NCI-H1105 (cell line): Measurements from ENCODE around the gene UBE2V1.

ENCODE experiments used
- DNase-seq: peaks from one replicate; lab custom pipeline; 2025; lab: John Stamatoyannopoulos, UW

UBE2V1 gene

GRCh38 chr20:50043573-50044352 lies 69.2 kb downstream of the UBE2V1 start:
- no peak for DNase-seq

- no peak for DNase-seq
These were observed 70.3 kb downstream of the UBE2V1 start for GRCh38 chr20:50042370-50043313.

- no peak for DNase-seq
These were observed 71.6 kb downstream of the UBE2V1 start for GRCh38 chr20:50041246-50041873.

- DNase-seq, result no peak
These were observed 72.3 kb downstream of the UBE2V1 start for GRCh38 chr20:50040432-50041245.

GRCh38 chr20:50039706-50040431 lies 73.1 kb downstream of the UBE2V1 start:
- DNase-seq, result no peak

- DNase-seq, result peak; percentile 87
These were observed 74.4 kb downstream of the UBE2V1 start for GRCh38 chr20:50038574-50038991.

- no peak for DNase-seq
These were observed 74.8 kb downstream of the UBE2V1 start for GRCh38 chr20:50038169-50038568.

- DNase-seq, result no peak
These were observed 75.4 kb downstream of the UBE2V1 start for GRCh38 chr20:50037575-50037974.

- DNase-seq, result no peak
These were observed 75.8 kb downstream of the UBE2V1 start for GRCh38 chr20:50037123-50037522.

- no peak for DNase-seq
These were observed 76.2 kb downstream of the UBE2V1 start for GRCh38 chr20:50036703-50037102.

- DNase-seq, result no peak
These were observed 78.3 kb downstream of the UBE2V1 start for GRCh38 chr20:50034567-50035180.

- DNase-seq, result no peak
These were observed 79.8 kb downstream of the UBE2V1 start for GRCh38 chr20:50032955-50033666.
